ENCODE results near the gene DHX34.

GRCh38 chr19:47306303-47306702 is 42.8 kb upstream of the DHX34 start:
- TF ChIP-seq CTCF (IDR thresholded peaks at IDR 0.05; ENCODE audit: insufficient read depth, low read length, poor library complexity, severe bottlenecking) = no peak
- no peak for TF ChIP-seq EZH2phosphoT487 (conservative IDR thresholded peaks at IDR 0.05; ENCODE audit: low read length)

Measured in SU-DHL-6 (cell line).